HG03064 (cell line): ENCODE results near the gene POMC.
"Not testable (repeated sequence)": the region's sequence is repeated elsewhere in the genome, so short reads cannot be mapped to it uniquely, and the experiment has no call there.

ENCODE experiments used
- ATAC-seq: cut with Tn5 transposase; IDR thresholded peaks from one replicate; pipeline ENCODE4 v1.9.1; 2021; ENCODE audit warnings: low read depth; ENCODE audit not compliant: unreplicated experiment

The POMC gene

GRCh38 chr2:25141120-25141519 is 27.3 kb downstream of the POMC start:
- ATAC-seq, result no peak

- not testable (repeated sequence) for ATAC-seq
Measured at GRCh38 chr2:25140535-25140934, 27.8 kb downstream of the POMC start.

- ATAC-seq, result no peak
Measured at GRCh38 chr2:25132693-25133092, 35.7 kb downstream of the POMC start.

- no peak for ATAC-seq
Measured at GRCh38 chr2:25132299-25132635, 36.1 kb downstream of the POMC start.

- no peak for ATAC-seq
Measured at GRCh38 chr2:25131567-25132298, 36.6 kb downstream of the POMC start.

- no peak for ATAC-seq
Measured at GRCh38 chr2:25131253-25131566, 37.2 kb downstream of the POMC start.

- no peak for ATAC-seq
Measured at GRCh38 chr2:25129901-25130520, 38.4 kb downstream of the POMC start.

- ATAC-seq, result no peak
Measured at GRCh38 chr2:25127646-25128045, 40.7 kb downstream of the POMC start.

- ATAC-seq, result not testable (repeated sequence)
Measured at GRCh38 chr2:25127071-25127470, 41.3 kb downstream of the POMC start.

- no peak for ATAC-seq
Measured at GRCh38 chr2:25125976-25126375, 42.4 kb downstream of the POMC start.

GRCh38 chr2:25125189-25125588 is 43.2 kb downstream of the POMC start:
- ATAC-seq, result no peak

- no peak for ATAC-seq
Measured at GRCh38 chr2:25123682-25124081, 44.7 kb downstream of the POMC start.

- no peak for ATAC-seq
Measured at GRCh38 chr2:25122367-25122766, 46.0 kb downstream of the POMC start.

GRCh38 chr2:25119263-25119662 is 49.1 kb downstream of the POMC start:
- ATAC-seq, result no peak

- ATAC-seq, result no peak
Measured at GRCh38 chr2:25116956-25117355, 51.4 kb downstream of the POMC start.

- no peak for ATAC-seq
Measured at GRCh38 chr2:25115902-25116301, 52.5 kb downstream of the POMC start.

- ATAC-seq, result no peak
Measured at GRCh38 chr2:25115249-25115883, 53.0 kb downstream of the POMC start.

- ATAC-seq, result no peak
Measured at GRCh38 chr2:25112113-25112512, 56.3 kb downstream of the POMC start.
